ENCODE data around the gene GJC1.
"Not testable (repeated sequence)": the region's sequence is repeated elsewhere in the genome, so short reads cannot be mapped to it uniquely, and the experiment has no call there.

Gene GJC1

DNA sequence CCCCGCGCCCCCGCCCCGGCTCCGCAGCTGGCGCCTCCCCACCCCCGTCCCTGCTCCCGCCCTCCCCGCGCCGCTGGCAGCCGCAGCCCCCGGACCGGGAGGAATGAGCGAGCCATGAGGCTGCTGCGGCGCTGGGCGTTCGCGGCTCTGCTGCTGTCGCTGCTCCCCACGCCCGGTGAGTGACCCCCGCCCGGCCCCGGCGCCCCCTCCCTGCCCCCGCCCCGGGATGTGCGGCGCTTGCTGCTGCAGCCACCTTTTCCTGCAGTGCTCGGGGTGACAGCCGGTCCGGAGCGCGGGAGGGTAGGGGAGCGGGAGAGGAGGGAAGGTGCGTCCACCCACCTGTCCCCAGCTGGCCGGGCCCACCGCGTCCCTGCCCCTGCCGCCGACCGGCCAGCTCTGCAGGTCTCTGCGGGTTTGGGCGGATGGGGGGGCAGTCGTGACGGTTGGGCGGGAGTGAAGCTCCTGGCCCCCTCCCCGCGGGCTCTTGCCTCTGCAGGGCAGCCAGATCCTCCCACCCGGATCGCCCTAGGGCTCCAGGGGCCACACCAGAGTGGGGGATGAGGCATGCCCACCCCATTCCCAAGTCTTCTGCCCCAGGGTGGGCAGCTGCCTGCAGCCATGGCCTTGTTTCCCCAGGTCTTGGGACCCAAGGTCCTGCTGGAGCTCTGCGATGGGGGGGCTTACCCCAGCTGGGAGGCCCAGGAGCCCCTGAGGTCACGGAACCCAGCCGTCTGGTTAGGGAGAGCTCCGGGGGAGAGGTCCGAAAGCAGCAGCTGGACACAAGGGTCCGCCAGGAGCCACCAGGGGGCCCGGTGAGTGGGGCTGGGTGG is 70.8 kb downstream of the GJC1 start:
- in situ Hi-C loops (cut with HindIII; ENCODE audit: low sequenced_read_pairs) = no loop called here
- peak overlapping the region; percentile 24 for H3K4me3 ChIP-seq (ENCODE audit: low read depth, low read length)
- TF ChIP-seq CTCF (IDR thresholded peaks at IDR 0.05; ENCODE audit: low read depth, low read length) = peak; percentile 5
- DNase-seq (ENCODE audit: low read depth, low spot score) = no peak

- peak within 1 kb of the TSS; percentile 24 for H3K4me3 ChIP-seq (ENCODE audit: low read depth, low read length)
- no peak for TF ChIP-seq CTCF (IDR thresholded peaks at IDR 0.05; ENCODE audit: low read depth, low read length)
- no peak for DNase-seq (ENCODE audit: low read depth, low spot score)
Measured at GRCh38 chr17:44758414-44759085, 71.5 kb downstream of the GJC1 start, which contains the start of gene ADAM11. Gene ADAM11, plus strand, starts transcription at chr17:44758988. Its CDS starts 212 bp downstream, at chr17:44759200.

DNA sequence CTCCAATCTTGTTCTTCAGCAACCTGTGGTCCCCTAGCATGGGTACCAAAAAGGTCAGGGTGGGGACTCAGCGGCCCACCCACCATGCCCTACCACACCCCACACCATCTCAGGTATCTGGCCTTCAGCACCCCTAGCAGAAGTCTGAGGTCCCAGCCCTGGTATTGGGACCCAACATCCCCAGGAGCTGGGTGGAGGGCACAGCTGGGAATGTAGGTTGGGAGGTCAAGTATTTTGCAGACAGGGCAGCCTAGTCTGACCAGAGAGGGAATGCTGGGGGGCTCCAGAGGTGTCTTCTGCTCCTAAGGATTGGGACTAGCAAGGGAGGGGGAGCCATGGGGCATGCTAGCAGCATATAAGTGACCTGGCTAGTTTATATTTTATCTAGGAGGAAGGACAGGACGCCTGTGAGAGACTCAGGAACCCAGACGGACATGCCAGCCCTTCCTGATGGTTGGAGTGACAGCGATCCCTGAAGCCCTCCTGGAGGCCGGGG is 72.1 kb downstream of the GJC1 start:
- in situ Hi-C loops (cut with HindIII; ENCODE audit: low sequenced_read_pairs) = no loop called here
- TF ChIP-seq CTCF (IDR thresholded peaks at IDR 0.05; ENCODE audit: low read depth, low read length) = no peak
- no peak overlapping the region for H3K4me3 ChIP-seq (ENCODE audit: low read depth, low read length)
- DNase-seq (ENCODE audit: low read depth, low spot score) = no peak

More at GRCh38 chr17:44758414-44759085, 71.5 kb downstream of the GJC1 start, which contains the start of gene ADAM11:
- in situ Hi-C loops (cut with HindIII; ENCODE audit: low sequenced_read_pairs) = no loop called here

- DNase-seq (ENCODE audit: low read depth, low spot score) = no peak
- in situ Hi-C loops (cut with HindIII; ENCODE audit: low sequenced_read_pairs) = no loop called here
Measured at GRCh38 chr17:44757045-44757917, 72.8 kb downstream of the GJC1 start.

DNA sequence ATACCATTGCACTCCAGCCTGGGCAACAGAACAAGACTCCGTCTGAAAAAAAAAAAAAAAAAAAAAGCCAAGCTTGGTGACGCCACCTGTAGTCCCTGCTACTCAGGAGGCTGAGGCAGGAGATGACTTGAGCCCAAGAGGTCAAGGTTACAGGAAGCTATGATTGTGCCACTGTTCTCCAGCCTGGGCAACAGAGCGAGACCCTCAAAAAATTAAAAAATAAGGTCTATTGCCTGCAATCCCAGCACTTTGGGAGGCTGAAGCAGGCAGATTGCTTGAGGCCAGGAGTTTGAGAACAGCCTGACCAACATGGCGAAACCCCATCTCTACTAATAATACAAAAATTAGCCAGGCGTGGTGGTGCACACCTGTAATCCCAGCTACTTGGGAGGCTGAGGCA is 74.9 kb downstream of the GJC1 start:
- in situ Hi-C loops (cut with HindIII; ENCODE audit: low sequenced_read_pairs); H3K4me3 ChIP-seq (ENCODE audit: low read depth, low read length); DNase-seq (ENCODE audit: low read depth, low spot score): not testable (repeated sequence)

More at GRCh38 chr17:44757045-44757917, 72.8 kb downstream of the GJC1 start:
- no peak for TF ChIP-seq CTCF (IDR thresholded peaks at IDR 0.05; ENCODE audit: low read depth, low read length)
- H3K4me3 ChIP-seq (ENCODE audit: low read depth, low read length) = no peak overlapping the region

DNA sequence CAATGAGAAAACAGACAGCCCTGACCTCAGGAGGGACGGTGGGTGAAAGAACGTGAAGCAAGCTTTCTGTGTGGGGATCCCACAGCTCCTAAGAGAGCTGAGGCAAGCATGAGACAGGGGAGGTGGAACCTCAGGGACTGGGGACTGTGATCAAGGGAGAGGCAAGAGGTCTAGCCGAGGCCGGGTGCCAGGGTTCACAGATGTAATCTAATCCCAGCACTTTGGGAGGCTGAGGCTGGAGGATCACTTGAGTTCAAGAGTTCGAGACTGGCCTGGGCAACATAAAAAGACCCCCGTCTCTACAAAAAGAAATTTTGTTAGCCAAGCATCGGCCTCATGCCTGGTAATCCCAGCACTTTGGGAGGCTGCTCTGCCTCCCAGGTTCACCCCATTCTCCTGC is 75.8 kb downstream of the GJC1 start:
- TF ChIP-seq CTCF (IDR thresholded peaks at IDR 0.05; ENCODE audit: low read depth, low read length) = no peak
- H3K4me3 ChIP-seq (ENCODE audit: low read depth, low read length) = no peak overlapping the region
- in situ Hi-C loops (cut with HindIII; ENCODE audit: low sequenced_read_pairs) = no loop called here
- DNase-seq (ENCODE audit: low read depth, low spot score) = no peak

Data from astrocyte of the spinal cord (primary cell).